CD4-positive, alpha-beta T cell treated with Interleukin-17A for 1 hour (primary cell): ENCODE results near the gene MTMR8.
"Not testable (repeated sequence)": the region's sequence is repeated elsewhere in the genome, so short reads cannot be mapped to it uniquely, and the experiment has no call there.

Source experiments
- DNase-seq: peaks from one replicate; pipeline ENCODE4 v3.0.0-alpha.2; 2020

MTMR8 gene

GRCh38 chrX:64394874-64395567, at the start of gene MTMR8:
TSS of gene MTMR8 (minus strand) at chrX:64395452. CDS start at chrX:64395363, 89 bp downstream.
- peak; percentile 84 for DNase-seq

GRCh38 chrX:64439551-64439950, 44.3 kb upstream of the MTMR8 start:
- no peak for DNase-seq

- no peak for DNase-seq
These were observed 42.4 kb upstream of the MTMR8 start for GRCh38 chrX:64437665-64438064.

GRCh38 chrX:64437218-64437617, 42.0 kb upstream of the MTMR8 start:
- DNase-seq, result no peak

- no peak for DNase-seq
These were observed 33.1 kb upstream of the MTMR8 start for GRCh38 chrX:64428371-64428770.

- no peak for DNase-seq
These were observed 32.5 kb upstream of the MTMR8 start for GRCh38 chrX:64427787-64428186.

- no peak for DNase-seq
These were observed 32.0 kb upstream of the MTMR8 start for GRCh38 chrX:64427281-64427680.

GRCh38 chrX:64409730-64410129, 14.5 kb upstream of the MTMR8 start:
- DNase-seq, result not testable (repeated sequence)

- DNase-seq, result no peak
These were observed 2.8 kb upstream of the MTMR8 start for GRCh38 chrX:64398088-64398487.

GRCh38 chrX:64395568-64395929, 297 bp upstream of the MTMR8 start:
- no peak for DNase-seq

- DNase-seq, result no peak
These were observed 986 bp downstream of the MTMR8 start for GRCh38 chrX:64394059-64394873.

- DNase-seq, result no peak
These were observed 5.8 kb downstream of the MTMR8 start for GRCh38 chrX:64389489-64389888.

- not testable (repeated sequence) for DNase-seq
These were observed 14.5 kb downstream of the MTMR8 start for GRCh38 chrX:64380789-64381188.

GRCh38 chrX:64379924-64380323, 15.3 kb downstream of the MTMR8 start:
- DNase-seq, result no peak

GRCh38 chrX:64377753-64378152, 17.5 kb downstream of the MTMR8 start:
- DNase-seq, result no peak

- no peak for DNase-seq
These were observed 43.2 kb downstream of the MTMR8 start for GRCh38 chrX:64352081-64352480.

- DNase-seq, result no peak
These were observed 44.7 kb downstream of the MTMR8 start for GRCh38 chrX:64350521-64350920.

GRCh38 chrX:64350047-64350446, 45.2 kb downstream of the MTMR8 start:
- no peak for DNase-seq

- DNase-seq, result no peak
These were observed 52.4 kb downstream of the MTMR8 start for GRCh38 chrX:64342811-64343210.

- no peak for DNase-seq
These were observed 57.0 kb downstream of the MTMR8 start for GRCh38 chrX:64338296-64338695.

GRCh38 chrX:64334467-64334866, 60.8 kb downstream of the MTMR8 start:
- DNase-seq, result no peak

- DNase-seq, result no peak
These were observed 65.0 kb downstream of the MTMR8 start for GRCh38 chrX:64330284-64330683.

- DNase-seq, result no peak
These were observed 73.7 kb downstream of the MTMR8 start for GRCh38 chrX:64321507-64321906.

- no peak for DNase-seq
These were observed 81.6 kb downstream of the MTMR8 start for GRCh38 chrX:64313624-64314023.
